ENCODE measurements around the gene PCMTD2.

Gene PCMTD2

GRCh38 chr20:64257107-64257757 is 1.7 kb downstream of the PCMTD2 start:
- Histone ChIP-seq H3K27me3 (ENCODE audit: control insufficient read depth in 1 of 2, insufficient read depth in 2 of 2, low read length in 2 of 2) (no peaks in the 10 kb centered on the region), H3K9me3 (ENCODE audit: control insufficient read depth in 1 of 2, low read length in 2 of 2) (no peaks in the 10 kb centered on the region), H3K9ac (ENCODE audit: low read depth in 1 of 2, low read length in 2 of 2) (no peak overlapping the region), H3K36me3 (ENCODE audit: control insufficient read depth in 1 of 2, insufficient read depth in 2 of 2, low read length in 2 of 2) (peaks cover 0 to 6% of the 10 kb centered on the region in 2 donors), H3K4me1 (ENCODE audit: control insufficient read depth in 1 of 2, insufficient read depth in 2 of 2, low read length in 2 of 2) (peaks cover 14 to 23% of the 10 kb centered on the region in 2 donors), H3K4me3 (ENCODE audit: low read depth in 1 of 2, low read length in 2 of 2) (no peak overlapping the region), H3K27ac (ENCODE audit: low read depth, low read length) (no peak overlapping the region)

- H3K36me3 ChIP-seq (ENCODE audit: control insufficient read depth in 1 of 2, insufficient read depth in 2 of 2, low read length in 2 of 2): peaks cover 5 to 10% of the 10 kb centered on the region in 2 donors
- peaks cover 14 to 23% of the 10 kb centered on the region in 2 donors for H3K4me1 ChIP-seq (ENCODE audit: control insufficient read depth in 1 of 2, insufficient read depth in 2 of 2, low read length in 2 of 2)
- H3K4me3 ChIP-seq (ENCODE audit: low read depth in 1 of 2, low read length in 2 of 2): no peak overlapping the region
- H3K27me3 ChIP-seq (ENCODE audit: control insufficient read depth in 1 of 2, insufficient read depth in 2 of 2, low read length in 2 of 2): no peaks in the 10 kb centered on the region
- no peak overlapping the region for H3K9ac ChIP-seq (ENCODE audit: low read depth in 1 of 2, low read length in 2 of 2)
- H3K9me3 ChIP-seq (ENCODE audit: control insufficient read depth in 1 of 2, low read length in 2 of 2): no peaks in the 10 kb centered on the region
- H3K27ac ChIP-seq (ENCODE audit: low read depth, low read length): no peak overlapping the region
Measured at GRCh38 chr20:64258071-64258823, 2.7 kb downstream of the PCMTD2 start.

- peaks cover 5 to 13% of the 10 kb centered on the region in 2 donors for H3K36me3 ChIP-seq (ENCODE audit: control insufficient read depth in 1 of 2, insufficient read depth in 2 of 2, low read length in 2 of 2)
- H3K27me3 ChIP-seq (ENCODE audit: control insufficient read depth in 1 of 2, insufficient read depth in 2 of 2, low read length in 2 of 2): no peaks in the 10 kb centered on the region
- H3K9ac ChIP-seq (ENCODE audit: low read depth in 1 of 2, low read length in 2 of 2): no peak overlapping the region
- peaks cover 14 to 20% of the 10 kb centered on the region in 2 donors for H3K4me1 ChIP-seq (ENCODE audit: control insufficient read depth in 1 of 2, insufficient read depth in 2 of 2, low read length in 2 of 2)
- no peak overlapping the region for H3K4me3 ChIP-seq (ENCODE audit: low read depth in 1 of 2, low read length in 2 of 2)
- H3K9me3 ChIP-seq (ENCODE audit: control insufficient read depth in 1 of 2, low read length in 2 of 2): no peaks in the 10 kb centered on the region
- H3K27ac ChIP-seq (ENCODE audit: low read depth, low read length): no peak overlapping the region
Measured at GRCh38 chr20:64260239-64260638, 4.7 kb downstream of the PCMTD2 start.

- Histone ChIP-seq H3K4me1 (ENCODE audit: control insufficient read depth in 1 of 2, insufficient read depth in 2 of 2, low read length in 2 of 2) (peaks cover 14 to 18% of the 10 kb centered on the region in 2 donors), H3K9me3 (ENCODE audit: control insufficient read depth in 1 of 2, low read length in 2 of 2) (no peaks in the 10 kb centered on the region), H3K36me3 (ENCODE audit: control insufficient read depth in 1 of 2, insufficient read depth in 2 of 2, low read length in 2 of 2) (peaks cover 5 to 17% of the 10 kb centered on the region in 2 donors), H3K4me3 (ENCODE audit: low read depth in 1 of 2, low read length in 2 of 2) (no peak overlapping the region), H3K27me3 (ENCODE audit: control insufficient read depth in 1 of 2, insufficient read depth in 2 of 2, low read length in 2 of 2) (no peaks in the 10 kb centered on the region), H3K9ac (ENCODE audit: low read depth in 1 of 2, low read length in 2 of 2) (no peak overlapping the region), H3K27ac (ENCODE audit: low read depth, low read length) (no peak overlapping the region)
Measured at GRCh38 chr20:64261138-64261537, 5.6 kb downstream of the PCMTD2 start.

- Histone ChIP-seq H3K27ac (ENCODE audit: low read depth, low read length) (no peak overlapping the region), H3K36me3 (ENCODE audit: control insufficient read depth in 1 of 2, insufficient read depth in 2 of 2, low read length in 2 of 2) (peaks cover 5 to 35% of the 10 kb centered on the region in 2 donors), H3K27me3 (ENCODE audit: control insufficient read depth in 1 of 2, insufficient read depth in 2 of 2, low read length in 2 of 2) (no peaks in the 10 kb centered on the region), H3K9me3 (ENCODE audit: control insufficient read depth in 1 of 2, low read length in 2 of 2) (no peaks in the 10 kb centered on the region), H3K4me3 (ENCODE audit: low read depth in 1 of 2, low read length in 2 of 2) (no peak overlapping the region), H3K4me1 (ENCODE audit: control insufficient read depth in 1 of 2, insufficient read depth in 2 of 2, low read length in 2 of 2) (peaks cover 0 to 4% of the 10 kb centered on the region in 2 donors), H3K9ac (ENCODE audit: low read depth in 1 of 2, low read length in 2 of 2) (no peak overlapping the region)
Measured at GRCh38 chr20:64264091-64264490, 8.5 kb downstream of the PCMTD2 start.

GRCh38 chr20:64265201-64265600 is 9.7 kb downstream of the PCMTD2 start:
- Histone ChIP-seq H3K27ac (ENCODE audit: low read depth, low read length) (no peak overlapping the region), H3K27me3 (ENCODE audit: control insufficient read depth in 1 of 2, insufficient read depth in 2 of 2, low read length in 2 of 2) (no peaks in the 10 kb centered on the region), H3K4me3 (ENCODE audit: low read depth in 1 of 2, low read length in 2 of 2) (no peak overlapping the region), H3K9ac (ENCODE audit: low read depth in 1 of 2, low read length in 2 of 2) (no peak overlapping the region), H3K36me3 (ENCODE audit: control insufficient read depth in 1 of 2, insufficient read depth in 2 of 2, low read length in 2 of 2) (peaks cover 8 to 39% of the 10 kb centered on the region in 2 donors), H3K4me1 (ENCODE audit: control insufficient read depth in 1 of 2, insufficient read depth in 2 of 2, low read length in 2 of 2) (peaks cover 0 to 2% of the 10 kb centered on the region in 2 donors), H3K9me3 (ENCODE audit: control insufficient read depth in 1 of 2, low read length in 2 of 2) (no peaks in the 10 kb centered on the region)

GRCh38 chr20:64266988-64267387 is 11.4 kb downstream of the PCMTD2 start:
- H3K4me3 ChIP-seq (ENCODE audit: low read depth in 1 of 2, low read length in 2 of 2): no peak overlapping the region
- H3K9me3 ChIP-seq (ENCODE audit: control insufficient read depth in 1 of 2, low read length in 2 of 2): no peaks in the 10 kb centered on the region
- H3K9ac ChIP-seq (ENCODE audit: low read depth in 1 of 2, low read length in 2 of 2): no peak overlapping the region
- no peaks in the 10 kb centered on the region for H3K4me1 ChIP-seq (ENCODE audit: control insufficient read depth in 1 of 2, insufficient read depth in 2 of 2, low read length in 2 of 2)
- peaks cover 9 to 36% of the 10 kb centered on the region in 2 donors for H3K36me3 ChIP-seq (ENCODE audit: control insufficient read depth in 1 of 2, insufficient read depth in 2 of 2, low read length in 2 of 2)
- H3K27me3 ChIP-seq (ENCODE audit: control insufficient read depth in 1 of 2, insufficient read depth in 2 of 2, low read length in 2 of 2): no peaks in the 10 kb centered on the region
- H3K27ac ChIP-seq (ENCODE audit: low read depth, low read length): no peak overlapping the region

GRCh38 chr20:64268174-64268573 is 12.6 kb downstream of the PCMTD2 start:
- Histone ChIP-seq H3K36me3 (ENCODE audit: control insufficient read depth in 1 of 2, insufficient read depth in 2 of 2, low read length in 2 of 2) (peaks cover 7 to 38% of the 10 kb centered on the region in 2 donors), H3K4me3 (ENCODE audit: low read depth in 1 of 2, low read length in 2 of 2) (no peak overlapping the region)

GRCh38 chr20:64269604-64270411 is 14.3 kb downstream of the PCMTD2 start:
- Histone ChIP-seq H3K4me3 (ENCODE audit: low read depth in 1 of 2, low read length in 2 of 2) (no peak overlapping the region), H3K27ac (ENCODE audit: low read depth, low read length) (no peak overlapping the region), H3K9me3 (ENCODE audit: control insufficient read depth in 1 of 2, low read length in 2 of 2) (no peaks in the 10 kb centered on the region), H3K4me1 (ENCODE audit: control insufficient read depth in 1 of 2, insufficient read depth in 2 of 2, low read length in 2 of 2) (no peaks in the 10 kb centered on the region), H3K27me3 (ENCODE audit: control insufficient read depth in 1 of 2, insufficient read depth in 2 of 2, low read length in 2 of 2) (no peaks in the 10 kb centered on the region), H3K36me3 (ENCODE audit: control insufficient read depth in 1 of 2, insufficient read depth in 2 of 2, low read length in 2 of 2) (peaks cover 9 to 42% of the 10 kb centered on the region in 2 donors), H3K9ac (ENCODE audit: low read depth in 1 of 2, low read length in 2 of 2) (no peak overlapping the region)

More at GRCh38 chr20:64268174-64268573, 12.6 kb downstream of the PCMTD2 start:
- H3K27ac ChIP-seq (ENCODE audit: low read depth, low read length): no peak overlapping the region
- no peak overlapping the region for H3K9ac ChIP-seq (ENCODE audit: low read depth in 1 of 2, low read length in 2 of 2)
- H3K27me3 ChIP-seq (ENCODE audit: control insufficient read depth in 1 of 2, insufficient read depth in 2 of 2, low read length in 2 of 2): no peaks in the 10 kb centered on the region
- no peaks in the 10 kb centered on the region for H3K9me3 ChIP-seq (ENCODE audit: control insufficient read depth in 1 of 2, low read length in 2 of 2)
- no peaks in the 10 kb centered on the region for H3K4me1 ChIP-seq (ENCODE audit: control insufficient read depth in 1 of 2, insufficient read depth in 2 of 2, low read length in 2 of 2)

- Histone ChIP-seq H3K4me1 (ENCODE audit: control insufficient read depth in 1 of 2, insufficient read depth in 2 of 2, low read length in 2 of 2) (no peaks in the 10 kb centered on the region), H3K9me3 (ENCODE audit: control insufficient read depth in 1 of 2, low read length in 2 of 2) (no peaks in the 10 kb centered on the region), H3K9ac (ENCODE audit: low read depth in 1 of 2, low read length in 2 of 2) (no peak overlapping the region), H3K36me3 (ENCODE audit: control insufficient read depth in 1 of 2, insufficient read depth in 2 of 2, low read length in 2 of 2) (peaks cover 9 to 36% of the 10 kb centered on the region in 2 donors), H3K27me3 (ENCODE audit: control insufficient read depth in 1 of 2, insufficient read depth in 2 of 2, low read length in 2 of 2) (no peaks in the 10 kb centered on the region), H3K27ac (ENCODE audit: low read depth, low read length) (no peak overlapping the region), H3K4me3 (ENCODE audit: low read depth in 1 of 2, low read length in 2 of 2) (no peak overlapping the region)
Measured at GRCh38 chr20:64271636-64272035, 16.1 kb downstream of the PCMTD2 start.

Data from duodenal mucosa (tissue), 2 donors.